Hindlimb muscle (tissue), 1 donor: ENCODE results near the gene ATP6AP1. TPM values are rescaled to one million over a fixed set of nuclear protein-coding genes. Genes with fewer than 3 reads are reported as not detected.

ENCODE experiments used
- DNase-seq: peaks from one replicate; pipeline ENCODE4 v3.0.0-alpha.2; 2013
- polyA plus RNA-seq: library from polyadenylated mRNA; unstranded; fragments of 120-200 nt; gene quantifications from one replicate; pipeline ENCODE4 v1.2.1, GENCODE V29; 2013; ENCODE audit not compliant: insufficient read length

ATP6AP1 gene
- polyA plus RNA-seq, 1 donor: 65.6 TPM

GRCh38 chrX:154449618-154450017 lies 21.1 kb downstream of the ATP6AP1 start:
- no peak for DNase-seq

GRCh38 chrX:154450312-154450711 lies 21.8 kb downstream of the ATP6AP1 start:
- DNase-seq: no peak

- no peak for DNase-seq
Measured at GRCh38 chrX:154452823-154453222, 24.3 kb downstream of the ATP6AP1 start.

GRCh38 chrX:154457491-154458115 lies 29.1 kb downstream of the ATP6AP1 start:
- DNase-seq: no peak

- DNase-seq: peak; percentile 45
Measured at GRCh38 chrX:154458116-154458953, 29.9 kb downstream of the ATP6AP1 start, which contains the start of gene PLXNA3. PLXNA3 (plus strand) TSS chrX:154458281; CDS start chrX:154460184, 1,903 bp downstream.

GRCh38 chrX:154458954-154459778 lies 30.7 kb downstream of the ATP6AP1 start:
- DNase-seq: no peak

- DNase-seq: no peak
Measured at GRCh38 chrX:154459832-154460231, 31.4 kb downstream of the ATP6AP1 start.

GRCh38 chrX:154460326-154460725 lies 31.8 kb downstream of the ATP6AP1 start:
- DNase-seq: no peak

GRCh38 chrX:154462396-154462795 lies 33.9 kb downstream of the ATP6AP1 start:
- no peak for DNase-seq

- no peak for DNase-seq
Measured at GRCh38 chrX:154463611-154464220, 35.2 kb downstream of the ATP6AP1 start.

GRCh38 chrX:154464806-154465365 lies 36.4 kb downstream of the ATP6AP1 start:
- no peak for DNase-seq

- DNase-seq: no peak
Measured at GRCh38 chrX:154465601-154466000, 37.1 kb downstream of the ATP6AP1 start.

- no peak for DNase-seq
Measured at GRCh38 chrX:154466036-154466435, 37.6 kb downstream of the ATP6AP1 start.

- DNase-seq: no peak
Measured at GRCh38 chrX:154466907-154467306, 38.4 kb downstream of the ATP6AP1 start.

- no peak for DNase-seq
Measured at GRCh38 chrX:154467556-154467955, 39.1 kb downstream of the ATP6AP1 start.

GRCh38 chrX:154468217-154468616 lies 39.7 kb downstream of the ATP6AP1 start:
- no peak for DNase-seq

- DNase-seq: no peak
Measured at GRCh38 chrX:154469114-154469513, 40.6 kb downstream of the ATP6AP1 start.

- no peak for DNase-seq
Measured at GRCh38 chrX:154469880-154470279, 41.4 kb downstream of the ATP6AP1 start.

GRCh38 chrX:154470434-154470833 lies 42.0 kb downstream of the ATP6AP1 start:
- no peak for DNase-seq

- no peak for DNase-seq
Measured at GRCh38 chrX:154470914-154471568, 42.6 kb downstream of the ATP6AP1 start.

GRCh38 chrX:154471839-154472684 lies 43.6 kb downstream of the ATP6AP1 start:
- no peak for DNase-seq
